ENCODE results near the gene GNG12. TPM values are rescaled to one million over a fixed set of nuclear protein-coding genes. Genes with fewer than 3 reads are reported as not detected.

Gene GNG12
- total and polyA plus RNA-seq, 4 donors = 61.3 to 157 (median 78.5) TPM

DNA sequence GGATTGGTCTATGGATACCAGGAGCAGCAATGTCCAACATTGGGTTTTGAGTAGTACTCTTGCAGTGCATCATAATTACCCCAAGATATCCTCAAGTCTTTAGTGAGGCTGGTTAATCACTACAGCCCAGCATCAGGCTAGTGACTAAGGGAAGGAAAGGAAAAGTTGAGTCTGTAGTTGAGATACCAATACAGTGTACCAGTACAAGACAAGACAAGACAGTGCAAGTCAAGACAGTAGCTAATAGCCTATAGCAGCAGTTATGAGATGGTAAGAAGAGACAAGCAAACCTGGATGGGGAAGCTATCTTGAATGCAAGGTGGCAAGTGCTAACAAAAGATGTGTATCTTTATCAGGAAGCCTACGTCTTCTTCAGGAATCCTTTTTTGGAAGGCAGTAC is 13.3 kb upstream of the GNG12 start:
- Histone ChIP-seq H3K27me3 (ENCODE audit: control insufficient read depth, insufficient read depth, low read length) (no peaks in the 10 kb centered on the region), H3K36me3 (ENCODE audit: control insufficient read depth, insufficient read depth, low read length) (no peaks in the 10 kb centered on the region), H3K4me3 (ENCODE audit: low read depth, low read length) (no peak overlapping the region), H3K4me1 (ENCODE audit: control insufficient read depth, insufficient read depth, low read length) (no peaks in the 10 kb centered on the region), H3K9me3 (ENCODE audit: control insufficient read depth, insufficient read depth, low read length) (no peaks in the 10 kb centered on the region), H3K27ac (ENCODE audit: low read depth, low read length) (no peak overlapping the region)
- no CpG with 5 or more reads among the region's 1 CpG for WGBS (ENCODE audit: insufficient coverage)
- no peak for DNase-seq (ENCODE audit: low read depth in 4 of 6, low spot score in 6 of 6)

DNA sequence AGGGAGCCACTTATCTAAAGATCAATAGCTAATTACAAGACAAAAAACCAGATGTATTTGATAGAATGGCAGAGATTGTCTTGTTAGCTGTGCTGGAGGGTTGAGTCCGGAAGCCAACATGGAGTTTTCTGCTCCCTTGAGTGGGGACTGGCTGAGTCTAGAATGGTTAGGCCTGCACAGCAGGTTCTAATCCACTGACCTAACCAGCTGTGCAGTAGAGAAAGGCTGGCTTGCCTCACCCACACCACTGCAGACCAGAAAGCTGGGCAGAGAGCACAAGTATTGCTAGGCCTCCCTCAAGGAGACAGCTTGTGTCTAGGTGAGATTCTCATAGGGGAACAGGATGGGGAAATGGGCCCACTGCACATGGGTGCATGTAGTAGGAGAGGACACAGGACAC is 11.7 kb upstream of the GNG12 start:
- Histone ChIP-seq H3K4me3 (ENCODE audit: low read depth, low read length) (no peak overlapping the region), H3K9me3 (ENCODE audit: control insufficient read depth, insufficient read depth, low read length) (no peaks in the 10 kb centered on the region), H3K36me3 (ENCODE audit: control insufficient read depth, insufficient read depth, low read length) (no peaks in the 10 kb centered on the region), H3K4me1 (ENCODE audit: control insufficient read depth, insufficient read depth, low read length) (no peaks in the 10 kb centered on the region), H3K27ac (ENCODE audit: low read depth, low read length) (no peak overlapping the region), H3K27me3 (ENCODE audit: control insufficient read depth, insufficient read depth, low read length) (no peaks in the 10 kb centered on the region)
- no peak for DNase-seq (ENCODE audit: low read depth in 4 of 6, low spot score in 6 of 6)
- 100% methylated on average over 1 of the region's 1 CpG for WGBS (ENCODE audit: insufficient coverage)

DNA sequence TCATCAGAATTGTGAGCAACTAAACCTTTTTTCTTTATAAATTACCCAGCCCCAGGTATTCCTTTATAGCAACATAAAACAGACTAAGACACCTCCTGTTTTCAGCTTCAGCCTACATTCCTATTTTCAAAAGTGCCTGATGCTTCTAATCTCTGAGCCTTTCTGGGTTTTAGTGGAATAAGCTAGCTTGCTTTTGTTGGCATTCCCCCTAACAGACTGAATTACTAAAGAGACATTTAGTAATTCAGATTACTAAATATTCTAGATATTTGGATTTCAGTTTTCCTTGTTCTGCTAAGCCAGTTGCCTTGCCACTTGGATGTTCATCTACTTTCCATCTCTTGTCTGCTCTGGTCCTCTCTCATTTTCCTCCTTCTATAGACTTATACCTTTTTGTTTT is 10.5 kb upstream of the GNG12 start:
- Histone ChIP-seq H3K9me3 (ENCODE audit: control insufficient read depth, insufficient read depth, low read length) (no peaks in the 10 kb centered on the region), H3K36me3 (ENCODE audit: control insufficient read depth, insufficient read depth, low read length) (no peaks in the 10 kb centered on the region), H3K4me1 (ENCODE audit: control insufficient read depth, insufficient read depth, low read length) (no peaks in the 10 kb centered on the region), H3K27me3 (ENCODE audit: control insufficient read depth, insufficient read depth, low read length) (no peaks in the 10 kb centered on the region), H3K27ac (ENCODE audit: low read depth, low read length) (no peak overlapping the region), H3K4me3 (ENCODE audit: low read depth, low read length) (no peak overlapping the region)
- DNase-seq (ENCODE audit: low read depth in 4 of 6, low spot score in 6 of 6) = no peak

DNA sequence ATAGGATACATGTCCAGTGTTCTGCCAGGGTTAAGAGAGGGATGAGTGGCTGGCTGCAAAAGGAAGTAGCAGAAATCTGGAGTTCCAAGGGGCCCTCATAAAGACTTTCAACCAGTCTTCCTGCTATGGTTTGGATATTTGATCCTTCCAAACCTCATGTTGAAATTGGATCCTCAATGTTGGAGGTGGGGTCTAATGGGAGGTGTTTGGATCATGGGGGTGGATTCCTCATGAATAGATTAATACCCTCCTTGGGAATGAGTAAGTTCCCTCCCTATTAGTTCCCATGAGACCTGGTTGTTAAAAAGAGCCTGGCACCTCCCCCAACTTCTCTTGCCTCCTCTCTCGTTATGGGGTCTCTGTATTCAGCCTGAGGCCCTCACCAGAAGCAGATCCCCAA is 10.1 kb upstream of the GNG12 start:
- no peaks in the 10 kb centered on the region for H3K36me3 ChIP-seq (ENCODE audit: control insufficient read depth, insufficient read depth, low read length)
- no peak for DNase-seq (ENCODE audit: low read depth in 4 of 6, low spot score in 6 of 6)
- 92% methylated on average over 1 of the region's 1 CpG for WGBS (ENCODE audit: insufficient coverage)

DNA sequence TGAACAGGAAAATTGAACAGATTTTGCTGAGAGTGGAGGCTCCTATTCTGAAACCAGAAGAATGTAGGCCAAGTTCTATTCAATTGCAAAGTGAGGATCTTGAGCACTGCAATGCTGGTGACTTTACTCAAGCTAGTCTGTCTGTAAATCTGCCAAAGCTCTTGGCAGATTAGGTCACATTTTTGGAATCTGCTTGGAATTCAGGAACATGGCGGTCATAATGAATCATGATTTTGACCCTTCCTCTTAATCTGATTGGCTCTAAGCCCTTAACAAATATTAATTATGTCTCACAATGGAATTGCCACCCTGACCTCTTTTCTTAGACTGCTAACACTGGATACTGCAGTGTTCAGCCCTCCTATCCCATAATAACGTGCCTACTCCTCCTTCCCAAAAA is 7.2 kb upstream of the GNG12 start:
- DNase-seq (ENCODE audit: low read depth in 4 of 6, low spot score in 6 of 6) = peak in 1 of 6 donors; percentile 57
- no peak overlapping the region for H3K4me3 ChIP-seq (ENCODE audit: low read depth, low read length)
- no CpG with 5 or more reads among the region's 2 CpGs for WGBS (ENCODE audit: insufficient coverage)
- no peaks in the 10 kb centered on the region for H3K27me3 ChIP-seq (ENCODE audit: control insufficient read depth, insufficient read depth, low read length)
- H3K27ac ChIP-seq (ENCODE audit: low read depth, low read length) = no peak overlapping the region
- no peaks in the 10 kb centered on the region for H3K4me1 ChIP-seq (ENCODE audit: control insufficient read depth, insufficient read depth, low read length)
- H3K36me3 ChIP-seq (ENCODE audit: control insufficient read depth, insufficient read depth, low read length) = no peaks in the 10 kb centered on the region
- H3K9me3 ChIP-seq (ENCODE audit: control insufficient read depth, insufficient read depth, low read length) = no peaks in the 10 kb centered on the region

More for the DNA sequence above, 10.1 kb upstream of the GNG12 start:
- Histone ChIP-seq H3K4me3 (ENCODE audit: low read depth, low read length) (no peak overlapping the region), H3K27me3 (ENCODE audit: control insufficient read depth, insufficient read depth, low read length) (no peaks in the 10 kb centered on the region), H3K27ac (ENCODE audit: low read depth, low read length) (no peak overlapping the region), H3K9me3 (ENCODE audit: control insufficient read depth, insufficient read depth, low read length) (no peaks in the 10 kb centered on the region), H3K4me1 (ENCODE audit: control insufficient read depth, insufficient read depth, low read length) (no peaks in the 10 kb centered on the region)

- WGBS (ENCODE audit: insufficient coverage) = no CpG with 5 or more reads among the region's 2 CpGs
- Histone ChIP-seq H3K27me3 (ENCODE audit: control insufficient read depth, insufficient read depth, low read length) (no peaks in the 10 kb centered on the region), H3K27ac (ENCODE audit: low read depth, low read length) (no peak overlapping the region), H3K9me3 (ENCODE audit: control insufficient read depth, insufficient read depth, low read length) (no peaks in the 10 kb centered on the region), H3K4me3 (ENCODE audit: low read depth, low read length) (no peak overlapping the region), H3K4me1 (ENCODE audit: control insufficient read depth, insufficient read depth, low read length) (no peaks in the 10 kb centered on the region), H3K36me3 (ENCODE audit: control insufficient read depth, insufficient read depth, low read length) (no peaks in the 10 kb centered on the region)
- DNase-seq (ENCODE audit: low read depth in 4 of 6, low spot score in 6 of 6) = no peak
Observed at GRCh38 chr1:67839826-67840225, 6.6 kb upstream of the GNG12 start.

DNA sequence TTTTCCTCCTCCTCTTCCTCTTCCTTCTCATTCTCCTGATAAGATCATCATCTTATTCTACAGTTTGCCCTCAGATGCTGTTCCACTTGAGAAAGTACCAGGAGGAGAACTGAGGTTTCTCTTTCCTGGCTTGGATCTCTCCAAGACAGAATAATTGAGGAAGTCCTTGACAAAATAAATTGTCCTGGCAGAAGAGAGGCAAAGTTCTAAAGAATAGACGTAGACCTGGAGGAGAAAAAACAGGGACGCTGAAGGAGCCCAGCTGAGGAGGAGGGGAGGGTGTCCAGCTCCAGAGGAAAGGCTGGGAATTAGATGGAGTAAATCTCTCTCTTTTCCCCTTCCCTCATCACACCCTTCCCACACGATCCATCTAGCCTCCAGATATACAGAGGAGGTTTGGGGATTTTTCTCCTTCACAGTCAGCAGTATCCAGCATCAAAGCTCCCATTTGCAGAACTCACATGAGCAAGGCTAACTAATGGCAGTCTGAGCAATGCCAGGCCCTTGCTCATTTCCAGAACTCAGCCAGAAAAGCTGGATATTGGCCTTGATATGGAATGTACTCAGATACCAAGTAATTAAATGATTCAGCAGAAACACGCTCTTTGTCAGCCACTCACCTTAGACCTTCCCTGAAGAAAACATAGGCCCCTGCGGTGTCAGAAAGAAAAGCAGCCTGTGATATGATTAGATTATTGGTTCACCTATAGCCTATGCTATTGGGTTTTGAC is 5.1 kb upstream of the GNG12 start:
- Histone ChIP-seq H3K4me1 (ENCODE audit: control insufficient read depth, insufficient read depth, low read length) (peaks cover 5% of the 10 kb centered on the region), H3K9me3 (ENCODE audit: control insufficient read depth, insufficient read depth, low read length) (no peaks in the 10 kb centered on the region), H3K27me3 (ENCODE audit: control insufficient read depth, insufficient read depth, low read length) (no peaks in the 10 kb centered on the region), H3K4me3 (ENCODE audit: low read depth, low read length) (no peak overlapping the region), H3K36me3 (ENCODE audit: control insufficient read depth, insufficient read depth, low read length) (no peaks in the 10 kb centered on the region), H3K27ac (ENCODE audit: low read depth, low read length) (no peak overlapping the region)
- no peak for DNase-seq (ENCODE audit: low read depth in 4 of 6, low spot score in 6 of 6)
- no CpG with 5 or more reads among the region's 5 CpGs for WGBS (ENCODE audit: insufficient coverage)

GRCh38 chr1:67836769-67837168 is 3.5 kb upstream of the GNG12 start:
- no peak for DNase-seq (ENCODE audit: low read depth in 4 of 6, low spot score in 6 of 6)
- WGBS (ENCODE audit: insufficient coverage) = 67% methylated on average over 1 of the region's 2 CpGs
- Histone ChIP-seq H3K9me3 (ENCODE audit: control insufficient read depth, insufficient read depth, low read length) (no peaks in the 10 kb centered on the region), H3K27me3 (ENCODE audit: control insufficient read depth, insufficient read depth, low read length) (peaks cover 7% of the 10 kb centered on the region), H3K27ac (ENCODE audit: low read depth, low read length) (no peak overlapping the region), H3K4me3 (ENCODE audit: low read depth, low read length) (no peak overlapping the region), H3K4me1 (ENCODE audit: control insufficient read depth, insufficient read depth, low read length) (peaks cover 15% of the 10 kb centered on the region), H3K36me3 (ENCODE audit: control insufficient read depth, insufficient read depth, low read length) (no peaks in the 10 kb centered on the region)

- peaks cover 16% of the 10 kb centered on the region for H3K4me1 ChIP-seq (ENCODE audit: control insufficient read depth, insufficient read depth, low read length)
- WGBS (ENCODE audit: insufficient coverage) = 49% methylated on average over 3 of the region's 3 CpGs
- H3K27ac ChIP-seq (ENCODE audit: low read depth, low read length) = no peak overlapping the region
- H3K27me3 ChIP-seq (ENCODE audit: control insufficient read depth, insufficient read depth, low read length) = peaks cover 8% of the 10 kb centered on the region
- no peaks in the 10 kb centered on the region for H3K9me3 ChIP-seq (ENCODE audit: control insufficient read depth, insufficient read depth, low read length)
- H3K4me3 ChIP-seq (ENCODE audit: low read depth, low read length) = no peak overlapping the region
- no peaks in the 10 kb centered on the region for H3K36me3 ChIP-seq (ENCODE audit: control insufficient read depth, insufficient read depth, low read length)
- DNase-seq (ENCODE audit: low read depth in 4 of 6, low spot score in 6 of 6) = no peak
Observed at GRCh38 chr1:67835663-67836452, 2.6 kb upstream of the GNG12 start.
